H1 (cell line): ENCODE data around the gene ISOC1. TPM values are rescaled to one million over a fixed set of nuclear protein-coding genes. Genes with fewer than 3 reads are reported as not detected.

Experiments used
- CTCF ChIA-PET: fragments of 300-600 bp; sonication (Branson Sonifier 250); formaldehyde crosslinking; loops from one replicate; lab custom pipeline; 2021; ENCODE audit not compliant: partially characterized antibody; lab: Charles Lee
- POLR2A ChIA-PET: fragments of 300-600 bp; sonication (Branson Sonifier 250); formaldehyde crosslinking; loops from one replicate; lab custom pipeline; 2021; ENCODE audit warnings: inconsistent platforms; ENCODE audit not compliant: partially characterized antibody; lab: Charles Lee
- DNase-seq, 2 experiments: peaks; one replicate each; pipeline versions ENCODE4 v3.0.0 to v3.0.0-alpha.2; 2010 to 2022; ENCODE audit warnings: low spot score in 2 of 2, low read depth in 1 of 2, mixed read lengths in 1 of 2
- FAIRE-seq: peaks from 2 replicates; lab custom pipeline; 2011; peaks lifted over from hg19 to GRCh38; lab: Jason Lieb, UNC
- H2AFZ ChIP-seq: 2 replicates; pipeline ENCODE4 v1.8.1; 2012; ENCODE audit warnings: low read length, inconsistent platforms
- H2AK5ac ChIP-seq: 2 replicates; pipeline ENCODE4 v1.6.1; 2013; ENCODE audit warnings: low read depth, low read length
- H2BK120ac ChIP-seq: replicated peaks from 2 replicates; pipeline ENCODE3; 2013; ENCODE audit warnings: low read depth, low read length, inconsistent platforms
- H2BK12ac ChIP-seq: 2 replicates; pipeline ENCODE4 v1.6.1; 2013; ENCODE audit warnings: low read depth, low read length
- H2BK15ac ChIP-seq: 2 replicates; pipeline ENCODE4 v1.6.1; 2013; ENCODE audit warnings: low read length
- H2BK20ac ChIP-seq: 2 replicates; pipeline ENCODE4 v1.6.1; 2013; ENCODE audit warnings: low read length
- H2BK5ac ChIP-seq: 2 replicates; pipeline ENCODE4 v1.6.1; 2013; ENCODE audit warnings: low read depth, low read length
- H3K14ac ChIP-seq: 2 replicates; pipeline ENCODE4 v1.6.1; 2013; ENCODE audit warnings: inconsistent platforms; ENCODE audit not compliant: insufficient read length
- H3K18ac ChIP-seq: 2 replicates; pipeline ENCODE4 v1.6.1; 2013; ENCODE audit warnings: low read length; ENCODE audit errors: extremely low read depth
- H3K23ac ChIP-seq: 2 replicates; pipeline ENCODE4 v1.6.1; 2013; ENCODE audit warnings: inconsistent platforms; ENCODE audit not compliant: insufficient read length
- H3K23me2 ChIP-seq: 2 replicates; pipeline ENCODE4 v1.6.1; 2013; ENCODE audit warnings: low read depth, low read length
- H3K27ac ChIP-seq: 2 replicates; pipeline ENCODE4 v1.6.1; 2011; ENCODE audit warnings: low read depth, low read length, inconsistent platforms
- H3K27me3 ChIP-seq, 4 experiments: replicated peaks in 1 of 4; 1 replicate in 1 of 4; 2 replicates in 3 of 4; pipeline versions ENCODE4 v1.6.1 to v1.8.1; 2011 to 2013; ENCODE audit warnings: low read length in 3 of 4, mild to moderate bottlenecking in 3 of 4, inconsistent platforms in 2 of 4, mixed read lengths in 2 of 4, moderate library complexity in 1 of 4; ENCODE audit not compliant: control insufficient read depth in 3 of 4, insufficient read depth in 3 of 4; ENCODE audit errors: extremely low read depth in 1 of 4
- H3K36me3 ChIP-seq, 4 experiments: 2 replicates each; pipeline versions ENCODE4 v1.6.1 to v1.8.1; 2011 to 2013; ENCODE audit warnings: mild to moderate bottlenecking in 4 of 4, low read length in 3 of 4, moderate library complexity in 2 of 4, control low read depth in 1 of 4, inconsistent platforms in 1 of 4; ENCODE audit not compliant: insufficient read depth in 4 of 4, control insufficient read depth in 2 of 4
- H3K4ac ChIP-seq: replicated peaks from 2 replicates; pipeline ENCODE3; 2013; ENCODE audit warnings: low read length, low read depth, mixed read lengths, inconsistent platforms; ENCODE audit not compliant: insufficient read length
- H3K4me1 ChIP-seq, 4 experiments: replicated peaks in 1 of 4; 1 replicate in 1 of 4; 2 replicates in 3 of 4; pipeline versions ENCODE4 v1.6.1 to v1.8.1; 2011 to 2013; ENCODE audit warnings: low read length in 3 of 4, inconsistent platforms in 2 of 4, mixed read lengths in 1 of 4; ENCODE audit not compliant: insufficient read depth in 4 of 4, control insufficient read depth in 3 of 4
- H3K4me2 ChIP-seq, 2 experiments: 2 replicates each; pipeline versions ENCODE4 v1.6.1 to v1.8.1; 2011 to 2013; ENCODE audit warnings: low read depth in 2 of 2, low read length in 2 of 2, control low read depth in 1 of 2, inconsistent platforms in 1 of 2, mild to moderate bottlenecking in 1 of 2; ENCODE audit not compliant: insufficient read depth in 1 of 2
- H3K4me3 ChIP-seq, 4 experiments: fragments of 200-600, 300-600 bp in 1 of 4; sonication (generic), shearing (Covaris generic), sonication (Bioruptor Twin) in 1 of 4; 2 replicates each; pipeline versions ENCODE4 v1.5.1 to v1.8.1; 2011 to 2016; ENCODE audit warnings: low read length in 4 of 4, low read depth in 3 of 4, control low read depth in 2 of 4, inconsistent platforms in 2 of 4, mild to moderate bottlenecking in 2 of 4, mixed read lengths in 1 of 4, moderate library complexity in 1 of 4; ENCODE audit not compliant: insufficient read depth in 2 of 4; ENCODE audit errors: extremely low read depth in 1 of 4
- H3K56ac ChIP-seq: replicated peaks from 2 replicates; pipeline ENCODE3; 2013; ENCODE audit warnings: low read depth, mild to moderate bottlenecking, mixed read lengths, low read length, inconsistent platforms; ENCODE audit not compliant: insufficient read length
- H3K79me1 ChIP-seq: 2 replicates; pipeline ENCODE4 v1.6.1; 2013; ENCODE audit warnings: low read depth, low read length, control low read depth
- H3K79me2 ChIP-seq, 2 experiments: 2 replicates each; pipeline versions ENCODE4 v1.6.1 to v1.8.1; 2012 to 2013; ENCODE audit warnings: low read length in 2 of 2, mild to moderate bottlenecking in 2 of 2, inconsistent platforms in 1 of 2; ENCODE audit not compliant: insufficient read depth in 2 of 2, control insufficient read depth in 1 of 2
- H3K9ac ChIP-seq, 4 experiments: replicated peaks in 1 of 4; 1 replicate in 1 of 4; 2 replicates in 3 of 4; pipeline versions ENCODE4 v1.6.1 to v1.8.1; 2011 to 2013; ENCODE audit warnings: low read depth in 3 of 4, low read length in 3 of 4, control low read depth in 2 of 4, mild to moderate bottlenecking in 2 of 4, moderate library complexity in 2 of 4, inconsistent platforms in 1 of 4; ENCODE audit errors: extremely low read depth in 1 of 4
- H3K9me3 ChIP-seq, 2 experiments: 2 replicates each; pipeline versions ENCODE4 v1.6.1 to v1.8.1; 2012 to 2013; ENCODE audit warnings: mild to moderate bottlenecking in 2 of 2, moderate library complexity in 2 of 2, control low read depth in 1 of 2, inconsistent platforms in 1 of 2, low read depth in 1 of 2, low read length in 1 of 2, mixed read lengths in 1 of 2; ENCODE audit not compliant: insufficient read depth in 2 of 2
- H4K20me1 ChIP-seq, 2 experiments: replicated peaks in 1 of 2; 2 replicates each; pipeline versions ENCODE3 to v1.8.1; 2011 to 2013; ENCODE audit warnings: inconsistent platforms in 2 of 2, low read length in 2 of 2, mild to moderate bottlenecking in 1 of 2; ENCODE audit not compliant: insufficient read depth in 2 of 2, control insufficient read depth in 1 of 2
- H4K5ac ChIP-seq: 2 replicates; pipeline ENCODE4 v1.6.1; 2013; ENCODE audit warnings: low read length, low read depth, mixed read lengths, inconsistent platforms; ENCODE audit not compliant: insufficient read length
- H4K8ac ChIP-seq: 2 replicates; pipeline ENCODE4 v1.8.0; 2013; ENCODE audit warnings: mild to moderate bottlenecking, moderate library complexity, low read length, inconsistent platforms; ENCODE audit not compliant: insufficient read depth; ENCODE audit errors: extremely low read depth
- H4K91ac ChIP-seq: replicated peaks from 2 replicates; pipeline ENCODE3; 2013; ENCODE audit warnings: low read length, mixed read lengths, inconsistent platforms; ENCODE audit not compliant: insufficient read length
- ATF2 ChIP-seq: IDR thresholded peaks from 2 replicates; pipeline ENCODE4 v1.6.1; 2012; ENCODE audit warnings: low read length, inconsistent platforms
- BCL11A ChIP-seq, 2 experiments: IDR thresholded peaks; one replicate each; pipeline ENCODE4 v1.6.1; 2011; ENCODE audit warnings: low read depth in 2 of 2, low read length in 2 of 2, mild to moderate bottlenecking in 2 of 2
- CEBPB ChIP-seq: IDR thresholded peaks from 2 replicates; pipeline ENCODE4 v1.6.1; 2012; ENCODE audit warnings: low read depth, low read length
- EGR1 ChIP-seq: IDR thresholded peaks from 2 replicates; pipeline ENCODE4 v1.6.1; 2011; ENCODE audit warnings: low read depth, low read length, borderline replicate concordance
- EP300 ChIP-seq, 2 experiments: IDR thresholded peaks; 1 replicate in 1 of 2; 2 replicates in 1 of 2; pipeline ENCODE4 v1.6.1; 2011 to 2012; ENCODE audit warnings: low read depth in 2 of 2, low read length in 2 of 2, mild to moderate bottlenecking in 2 of 2, borderline replicate concordance in 1 of 2, inconsistent platforms in 1 of 2, moderate library complexity in 1 of 2
- FOSL1 ChIP-seq: IDR thresholded peaks from 2 replicates; pipeline ENCODE4 v1.6.1; 2011; ENCODE audit warnings: mild to moderate bottlenecking, low read depth, low read length, moderate library complexity; ENCODE audit not compliant: insufficient read depth
- GTF2F1 ChIP-seq: IDR thresholded peaks from 2 replicates; pipeline ENCODE4 v1.6.1; 2012; ENCODE audit warnings: low read depth, low read length, improper control_type of control experiment, borderline replicate concordance
- PHF8 ChIP-seq: fragments of 200-600 bp; sonication (generic); conservative IDR thresholded peaks from 2 replicates; pipeline ENCODE4 v1.7.1; 2012; ENCODE audit warnings: low read depth, mild to moderate bottlenecking, inconsistent platforms, low read length, moderate library complexity
- POLR2A ChIP-seq, 2 experiments: IDR thresholded peaks; 1 replicate in 1 of 2; 2 replicates in 1 of 2; pipeline ENCODE4 v1.6.1; 2011; ENCODE audit warnings: low read depth in 2 of 2, low read length in 2 of 2, mild to moderate bottlenecking in 2 of 2; ENCODE audit errors: control extremely low read depth in 1 of 2
- POU5F1 ChIP-seq: IDR thresholded peaks from 2 replicates; pipeline ENCODE4 v1.6.1; 2011; ENCODE audit warnings: low read depth, mild to moderate bottlenecking, low read length, moderate library complexity
- RBBP5 ChIP-seq: IDR thresholded peaks from 2 replicates; pipeline ENCODE4 v1.7.1; 2012; ENCODE audit warnings: low read depth, mild to moderate bottlenecking, inconsistent platforms, low read length, moderate library complexity, borderline replicate concordance
- RFX5 ChIP-seq: IDR thresholded peaks from 2 replicates; pipeline ENCODE4 v1.6.1; 2011; ENCODE audit warnings: low read depth, low read length, improper control_type of control experiment, borderline replicate concordance
- TAF7 ChIP-seq: optimal IDR thresholded peaks from 2 replicates; pipeline ENCODE3; 2011; ENCODE audit warnings: low read depth, mild to moderate bottlenecking, inconsistent platforms, low read length, moderate library complexity, borderline replicate concordance
- TEAD4 ChIP-seq: IDR thresholded peaks from 2 replicates; pipeline ENCODE4 v1.6.1; 2012; ENCODE audit warnings: low read depth, low read length, inconsistent platforms, mixed read lengths
- WGBS, 2 experiments: shearing (Covaris generic) in 1 of 2; methylation state at CpG; one replicate each; pipeline versions ENCODE4 v1.1.6 to v1.1.7; 2013 to 2015; ENCODE audit warnings: low lambda C conversion rate in 2 of 2, mixed read lengths in 2 of 2, inconsistent platforms in 1 of 2, low coverage in 1 of 2, missing lambda C conversion rate in 1 of 2; ENCODE audit not compliant: insufficient replicate concordance in 2 of 2, insufficient coverage in 1 of 2, insufficient read length in 1 of 2; ENCODE audit errors: extremely low coverage in 1 of 2, missing lambda C conversion rate in 1 of 2; 5-methylcytosine and 5-hydroxymethylcytosine counted together
- polyA plus RNA-seq, 7 experiments: library from polyadenylated mRNA; depleted of rRNA in 3 of 7; stranded (reverse) in 5 of 7; unstranded in 2 of 7; fragments of >200 nt in 5 of 7; fragments of 200-250 nt in 2 of 7; gene quantifications; 1 replicate in 5 of 7; 2 replicates in 1 of 7; 4 replicates in 1 of 7; pipeline versions ENCODE4 v1.2.1 to v1.2.3, GENCODE V29; 2011 to 2013; ENCODE audit warnings: missing spikeins in 2 of 7, mixed read lengths in 2 of 7
- total RNA-seq: library from RNA; stranded (reverse); fragmentation: NEBNext Ultra II Directional; extraction: Animal tissue kit (Norgen Biotek cat#: 25700); gene quantifications from 2 replicates; pipeline ENCODE4 v1.2.1, GENCODE V29; 2021

Gene ISOC1
- total and polyA plus RNA-seq, 2 of the 8 experiments (the other 6 are each of a cell fraction or from before 2014, with no cell fraction given): 27.7 to 34.9 TPM

- WGBS, 2 experiments: 87% methylated on average over 3 of the region's 3 CpGs; no CpG with 5 or more reads in 1 of the 2 experiments
- TF ChIP-seq POU5F1 (no peak), TEAD4 (no peak), BCL11A (IDR thresholded peaks at IDR 0.05; ENCODE audit: low read depth in 2 of 2, low read length in 2 of 2) (no peak), EP300 (IDR thresholded peaks at IDR 0.05; ENCODE audit: borderline replicate concordance in 1 of 2, low read depth in 2 of 2, low read length in 2 of 2) (no peak), RBBP5 (no peak), RFX5 (no peak), ATF2 (no peak), POLR2A (IDR thresholded peaks at IDR 0.05; ENCODE audit: control extremely low read depth in 1 of 2, low read depth in 2 of 2, low read length in 2 of 2) (no peak), FOSL1 (no peak), EGR1 (no peak), GTF2F1 (no peak), CEBPB (no peak), PHF8 (no peak), TAF7 (no peak)
These were observed 15.9 kb upstream of the ISOC1 start for GRCh38 chr5:129078660-129079059.

More at GRCh38 chr5:129078660-129079059, 15.9 kb upstream of the ISOC1 start:
- no peak overlapping the region for H3K23ac ChIP-seq
- no peak for DNase-seq
- no peak overlapping the region for H2BK12ac ChIP-seq
- no peak overlapping the region for H3K9ac ChIP-seq
- H3K27ac ChIP-seq: no peak overlapping the region
- H3K14ac ChIP-seq: no peak overlapping the region
- H3K4me3 ChIP-seq: no peak overlapping the region
- H4K91ac ChIP-seq: no peak overlapping the region
- no peaks in the 10 kb centered on the region for H3K4me1 ChIP-seq
- no peak overlapping the region for H4K8ac ChIP-seq
- no peak overlapping the region for H3K4me2 ChIP-seq
- no peak overlapping the region for H3K56ac ChIP-seq
- no peak overlapping the region for H4K5ac ChIP-seq
- no peak overlapping the region for H2BK15ac ChIP-seq
- no peaks in the 10 kb centered on the region for H3K79me1 ChIP-seq
- no peak overlapping the region for H2BK120ac ChIP-seq
- H4K20me1 ChIP-seq: no peaks in the 10 kb centered on the region
- H3K79me2 ChIP-seq: no peaks in the 10 kb centered on the region
- no peaks in the 10 kb centered on the region for H3K9me3 ChIP-seq
- H3K4ac ChIP-seq: no peak overlapping the region
- ChIA-PET CTCF (no interaction called here), POLR2A (no interaction called here)
- no peak overlapping the region for H2BK20ac ChIP-seq
- H3K36me3 ChIP-seq: no peaks in the 10 kb centered on the region
- no peaks in the 10 kb centered on the region for H3K23me2 ChIP-seq
- H2AK5ac ChIP-seq: no peak overlapping the region
- H2BK5ac ChIP-seq: no peak overlapping the region
- no peak overlapping the region for H2AFZ ChIP-seq
- no peaks in the 10 kb centered on the region for H3K27me3 ChIP-seq
- FAIRE-seq: no peak
- no peak overlapping the region for H3K18ac ChIP-seq
